Stimulated activated naive CD8-positive, alpha-beta T cell treated with anti-CD3 and anti-CD28 coated beads, Interleukin-15, Interleukin-2, amounts not matched to agents 100 ng/mL and 50 ng/mL, for 24 hours (primary cell): ENCODE results near the gene FCRL1.

Source experiments
- H3K27ac Mint-ChIP-seq: one replicate; pipeline ENCODE4 v1.8.0; 2021; ENCODE audit warnings: mild to moderate bottlenecking, mixed read lengths
- H3K27me3 Mint-ChIP-seq: one replicate; pipeline ENCODE4 v1.8.0; 2021; ENCODE audit warnings: mixed read lengths
- H3K36me3 Mint-ChIP-seq: one replicate; pipeline ENCODE4 v1.8.0; 2021; ENCODE audit warnings: low read depth, mixed read lengths
- H3K4me1 Mint-ChIP-seq: one replicate; pipeline ENCODE4 v1.8.0; 2021; ENCODE audit warnings: low read depth, mixed read lengths
- H3K4me3 Mint-ChIP-seq: one replicate; pipeline ENCODE4 v1.8.0; 2021; ENCODE audit warnings: mild to moderate bottlenecking, mixed read lengths
- H3K9me3 Mint-ChIP-seq: one replicate; pipeline ENCODE4 v1.8.0; 2021; ENCODE audit warnings: mixed read lengths

Gene FCRL1

GRCh38 chr1:157775101-157775870, 44.6 kb downstream of the FCRL1 start:
- Mint-ChIP-seq H3K4me3 (no peak overlapping the region), H3K27ac (no peak overlapping the region), H3K9me3 (peaks cover 3% of the 10 kb centered on the region), H3K36me3 (no peaks in the 10 kb centered on the region), H3K27me3 (peaks cover 4% of the 10 kb centered on the region), H3K4me1 (peaks cover 25% of the 10 kb centered on the region)

- Mint-ChIP-seq H3K4me1 (peaks cover 25% of the 10 kb centered on the region), H3K27ac (no peak overlapping the region), H3K4me3 (no peak overlapping the region), H3K27me3 (peaks cover 4% of the 10 kb centered on the region), H3K9me3 (peaks cover 3% of the 10 kb centered on the region), H3K36me3 (no peaks in the 10 kb centered on the region)
Observed at GRCh38 chr1:157774412-157774811, 45.5 kb downstream of the FCRL1 start.

- H3K4me1 Mint-ChIP-seq: peaks cover 25% of the 10 kb centered on the region
- peaks cover 3% of the 10 kb centered on the region for H3K9me3 Mint-ChIP-seq
- no peaks in the 10 kb centered on the region for H3K36me3 Mint-ChIP-seq
- H3K27me3 Mint-ChIP-seq: peaks cover 4% of the 10 kb centered on the region
- H3K27ac Mint-ChIP-seq: peak overlapping the region; percentile 61
- no peak overlapping the region for H3K4me3 Mint-ChIP-seq
Observed at GRCh38 chr1:157773493-157774350, 46.2 kb downstream of the FCRL1 start.

- Mint-ChIP-seq H3K36me3 (no peaks in the 10 kb centered on the region), H3K27me3 (peaks cover 4% of the 10 kb centered on the region), H3K9me3 (peaks cover 3% of the 10 kb centered on the region), H3K4me3 (no peak overlapping the region), H3K4me1 (peaks cover 24% of the 10 kb centered on the region), H3K27ac (no peak overlapping the region)
Observed at GRCh38 chr1:157771661-157772425, 48.1 kb downstream of the FCRL1 start.

GRCh38 chr1:157770442-157771043, 49.4 kb downstream of the FCRL1 start:
- Mint-ChIP-seq H3K9me3 (peaks cover 3% of the 10 kb centered on the region), H3K27me3 (peaks cover 4% of the 10 kb centered on the region), H3K27ac (no peak overlapping the region), H3K4me1 (peaks cover 22% of the 10 kb centered on the region), H3K36me3 (no peaks in the 10 kb centered on the region), H3K4me3 (no peak overlapping the region)

GRCh38 chr1:157766792-157767191, 53.1 kb downstream of the FCRL1 start:
- H3K4me1 Mint-ChIP-seq: peaks cover 14% of the 10 kb centered on the region
- H3K36me3 Mint-ChIP-seq: no peaks in the 10 kb centered on the region

DNA sequence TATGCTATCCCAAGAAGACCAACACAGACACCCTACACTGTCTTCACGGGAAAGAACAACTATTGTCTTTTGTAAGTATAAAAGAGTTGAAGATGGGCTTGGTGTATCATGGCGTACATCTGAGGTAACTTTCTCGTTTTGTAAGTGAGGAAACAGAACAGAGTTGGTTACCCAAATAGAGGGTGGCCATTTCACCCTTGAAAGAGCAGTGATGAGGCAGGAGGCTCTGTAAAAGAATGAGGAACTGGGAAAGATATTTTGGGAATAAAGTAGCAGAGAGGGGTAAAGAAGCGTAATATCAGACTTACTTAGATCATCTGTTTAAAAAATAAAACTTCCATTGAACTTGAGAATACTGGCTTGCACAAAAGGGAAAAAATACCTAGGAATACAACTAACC, 61.9 kb downstream of the FCRL1 start:
- no peak overlapping the region for H3K4me3 Mint-ChIP-seq
- H3K4me1 Mint-ChIP-seq: peaks cover 5% of the 10 kb centered on the region
- peaks cover 5% of the 10 kb centered on the region for H3K27me3 Mint-ChIP-seq
- peaks cover 8% of the 10 kb centered on the region for H3K36me3 Mint-ChIP-seq
- peaks cover 9% of the 10 kb centered on the region for H3K9me3 Mint-ChIP-seq
- no peak overlapping the region for H3K27ac Mint-ChIP-seq

More at GRCh38 chr1:157766792-157767191, 53.1 kb downstream of the FCRL1 start:
- no peaks in the 10 kb centered on the region for H3K9me3 Mint-ChIP-seq
- no peak overlapping the region for H3K4me3 Mint-ChIP-seq
- peaks cover 5% of the 10 kb centered on the region for H3K27me3 Mint-ChIP-seq
- H3K27ac Mint-ChIP-seq: no peak overlapping the region

GRCh38 chr1:157753611-157754010, 66.3 kb downstream of the FCRL1 start:
- H3K4me3 Mint-ChIP-seq: no peak overlapping the region
- H3K27ac Mint-ChIP-seq: no peak overlapping the region
- H3K27me3 Mint-ChIP-seq: peaks cover 6% of the 10 kb centered on the region
- no peaks in the 10 kb centered on the region for H3K4me1 Mint-ChIP-seq
- H3K9me3 Mint-ChIP-seq: no peaks in the 10 kb centered on the region
- no peaks in the 10 kb centered on the region for H3K36me3 Mint-ChIP-seq

GRCh38 chr1:157751283-157751682, 68.6 kb downstream of the FCRL1 start:
- Mint-ChIP-seq H3K4me1 (peaks cover 4% of the 10 kb centered on the region), H3K36me3 (no peaks in the 10 kb centered on the region), H3K27ac (no peak overlapping the region), H3K27me3 (peaks cover 6% of the 10 kb centered on the region), H3K9me3 (no peaks in the 10 kb centered on the region), H3K4me3 (no peak overlapping the region)

DNA sequence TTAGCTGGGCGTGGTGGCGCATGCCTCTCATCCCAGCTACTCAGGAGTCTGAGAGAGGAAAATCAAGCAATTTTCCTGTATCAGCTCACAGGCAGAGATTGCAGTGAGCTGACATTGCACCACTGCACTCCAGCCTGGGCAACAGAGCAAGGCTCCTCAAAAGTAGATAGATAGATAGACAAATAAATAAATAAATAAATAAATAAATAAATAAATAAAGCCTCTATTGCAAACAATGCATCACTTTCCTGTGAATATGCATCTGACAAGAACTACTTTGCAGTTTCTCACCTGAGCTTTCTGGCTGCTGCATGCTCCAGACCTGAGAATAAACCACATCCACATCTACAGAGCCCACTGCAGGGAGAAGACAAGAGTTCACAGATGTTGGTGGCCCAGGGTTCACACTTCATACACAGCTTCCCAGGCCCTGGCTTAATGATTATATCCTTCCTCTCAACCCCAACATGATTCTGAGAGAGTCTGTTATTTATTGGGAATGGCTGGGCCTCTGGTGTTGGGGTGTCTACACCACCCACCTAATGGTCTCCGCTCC, 71.6 kb downstream of the FCRL1 start:
- no peaks in the 10 kb centered on the region for H3K36me3 Mint-ChIP-seq
- H3K4me1 Mint-ChIP-seq: peaks cover 4% of the 10 kb centered on the region
- peaks cover 6% of the 10 kb centered on the region for H3K27me3 Mint-ChIP-seq
- no peak overlapping the region for H3K27ac Mint-ChIP-seq
- H3K4me3 Mint-ChIP-seq: no peak overlapping the region
- no peaks in the 10 kb centered on the region for H3K9me3 Mint-ChIP-seq
